GM18499 (cell line): ENCODE data around the gene NUP35.

Experiments
- ATAC-seq: cut with Tn5 transposase; IDR thresholded peaks from one replicate; pipeline ENCODE4 v1.9.1; 2021; ENCODE audit warnings: moderate number of reproducible peaks; ENCODE audit not compliant: insufficient read depth, unreplicated experiment

NUP35 gene, protein sequence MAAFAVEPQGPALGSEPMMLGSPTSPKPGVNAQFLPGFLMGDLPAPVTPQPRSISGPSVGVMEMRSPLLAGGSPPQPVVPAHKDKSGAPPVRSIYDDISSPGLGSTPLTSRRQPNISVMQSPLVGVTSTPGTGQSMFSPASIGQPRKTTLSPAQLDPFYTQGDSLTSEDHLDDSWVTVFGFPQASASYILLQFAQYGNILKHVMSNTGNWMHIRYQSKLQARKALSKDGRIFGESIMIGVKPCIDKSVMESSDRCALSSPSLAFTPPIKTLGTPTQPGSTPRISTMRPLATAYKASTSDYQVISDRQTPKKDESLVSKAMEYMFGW

DNA sequence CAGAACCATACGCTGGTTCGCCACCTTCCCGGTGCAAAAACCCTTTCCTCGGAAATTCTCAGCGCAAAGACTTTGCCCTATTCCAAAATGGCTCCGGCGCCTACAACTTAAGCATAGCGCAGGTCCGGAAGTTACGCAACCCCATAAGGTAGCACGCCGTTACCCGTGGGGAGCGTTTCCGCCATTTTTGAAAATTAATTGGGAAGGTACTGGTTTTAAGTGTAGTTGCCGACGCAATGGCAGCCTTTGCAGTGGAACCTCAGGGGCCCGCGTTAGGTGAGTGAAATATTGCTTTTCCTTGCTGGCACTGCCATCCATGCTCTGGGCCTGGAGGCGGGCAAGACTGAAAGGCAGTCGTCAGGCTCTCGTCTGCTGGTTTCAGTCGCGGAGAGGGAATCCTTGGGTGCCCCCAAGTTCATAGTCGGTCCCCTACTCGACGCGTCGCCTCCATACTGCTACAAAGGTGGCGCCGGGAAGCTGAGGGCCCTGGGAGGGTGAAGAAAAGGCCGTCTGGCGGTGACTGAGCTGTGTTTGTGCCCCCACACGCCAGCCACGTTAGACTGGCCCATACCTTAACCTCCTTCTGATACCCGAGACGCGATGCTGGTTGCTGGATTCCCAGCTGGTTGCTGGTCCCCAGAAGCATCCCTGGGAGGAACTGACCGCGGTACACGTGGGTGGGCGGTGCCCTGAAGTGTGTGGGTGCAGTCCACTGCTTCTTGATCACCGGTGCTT lies at the start of gene NUP35:
Gene NUP35, plus strand, starts transcription at position 222 of the 735 bp plus-strand sequence. Its CDS starts 15 bp downstream, at position 237.
- ATAC-seq = peak; percentile 73

DNA sequence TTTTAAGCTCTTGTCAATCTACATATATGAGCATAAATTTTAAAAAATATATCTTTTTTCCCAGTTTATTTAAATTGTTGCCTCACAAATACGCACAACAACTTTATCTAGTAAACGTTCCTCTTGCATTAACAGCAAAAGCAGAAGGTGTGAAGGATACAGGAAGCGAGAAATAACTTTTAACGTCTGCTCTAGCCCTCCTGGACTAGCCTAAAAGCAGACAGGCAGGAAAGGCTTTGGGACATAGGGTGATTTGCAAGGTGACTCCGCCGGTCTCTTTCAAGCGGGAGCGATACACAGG lies 46.1 kb upstream of the NUP35 start:
- no peak for ATAC-seq

DNA sequence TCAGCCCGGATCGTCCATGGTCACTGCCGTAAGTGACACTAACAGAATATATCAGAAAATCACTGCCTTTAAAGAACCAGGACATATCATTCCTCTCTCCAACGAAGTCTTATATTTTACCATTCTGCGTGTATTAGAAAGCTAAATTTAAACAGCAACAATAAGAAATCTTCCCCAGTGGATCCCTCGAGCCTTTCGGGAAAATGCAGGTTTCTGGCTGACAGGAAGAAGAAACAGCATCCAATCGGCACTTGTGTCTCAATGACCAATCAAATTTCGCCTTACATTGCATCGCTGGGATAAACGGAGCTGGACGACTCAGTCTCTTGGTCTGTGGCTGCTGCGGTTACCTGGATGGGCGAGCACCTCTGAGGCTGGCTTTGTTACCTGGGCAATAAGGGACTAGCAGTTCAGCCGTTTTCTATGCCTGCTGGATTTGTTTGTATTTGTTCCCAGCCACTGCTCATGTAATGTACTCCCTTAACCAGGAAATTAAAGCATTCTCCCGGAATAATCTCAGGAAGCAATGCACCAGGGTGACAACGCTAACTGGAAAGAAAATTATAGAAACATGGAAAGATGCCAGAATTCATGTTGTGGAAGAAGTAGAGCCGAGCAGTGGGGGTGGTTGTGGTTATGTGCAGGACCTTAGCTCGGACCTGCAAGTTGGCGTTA lies 45.6 kb upstream of the NUP35 start, which contains the start of gene DUSP19:
Gene DUSP19, plus strand, starts transcription at position 284 of the 675 bp plus-strand sequence. Its CDS starts 187 bp downstream, at position 471.
- ATAC-seq = peak; percentile 71

DNA sequence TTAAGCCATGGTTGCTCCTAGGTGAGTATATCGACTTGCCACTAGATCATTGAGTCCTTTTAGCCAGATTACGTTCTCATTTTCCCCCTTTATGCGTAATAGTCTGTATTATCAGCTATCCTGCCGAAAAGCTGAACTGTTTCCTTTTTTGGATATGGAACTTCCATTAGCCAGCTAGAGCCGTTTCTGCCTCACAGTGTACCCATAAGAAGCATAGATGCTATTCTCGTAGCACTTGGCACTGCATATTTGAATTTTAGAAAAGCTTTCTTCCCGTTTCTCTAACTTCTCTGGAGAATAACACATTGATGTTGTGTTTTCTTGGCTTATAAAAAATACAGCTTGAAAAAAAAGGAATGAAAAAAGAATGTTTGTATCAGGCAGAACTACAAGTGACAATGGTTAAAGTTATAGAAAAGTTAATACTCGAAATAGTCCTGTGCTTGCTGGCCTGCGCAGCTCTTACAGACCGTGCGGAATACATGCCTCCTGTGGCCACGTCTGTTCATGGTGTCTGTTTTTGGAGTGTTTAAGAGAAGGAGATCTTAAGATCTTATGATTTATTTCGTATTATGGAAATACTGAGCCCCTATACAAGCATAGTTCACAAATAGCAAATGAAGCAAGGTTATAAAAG lies 45.0 kb upstream of the NUP35 start:
- peak; percentile 13 for ATAC-seq

DNA sequence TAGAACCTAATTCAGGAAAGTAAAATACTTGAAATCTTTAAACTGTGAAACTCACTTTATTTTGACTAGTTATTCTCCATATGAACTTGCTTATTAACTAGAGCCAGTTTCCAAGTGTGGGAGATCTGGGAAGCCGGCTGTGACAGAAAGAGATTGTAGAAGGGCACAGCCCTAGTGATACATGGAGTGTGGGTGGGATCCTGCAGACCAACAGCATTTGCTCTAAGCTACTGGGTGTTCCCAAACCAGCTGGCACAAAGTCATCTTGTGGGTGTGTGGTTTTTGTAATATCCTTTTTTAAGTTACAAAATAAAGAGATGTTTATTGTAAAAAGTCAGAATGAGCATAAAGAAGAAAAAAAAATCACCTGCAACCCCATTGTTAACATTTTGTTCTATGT lies 42.3 kb upstream of the NUP35 start:
- no peak for ATAC-seq

DNA sequence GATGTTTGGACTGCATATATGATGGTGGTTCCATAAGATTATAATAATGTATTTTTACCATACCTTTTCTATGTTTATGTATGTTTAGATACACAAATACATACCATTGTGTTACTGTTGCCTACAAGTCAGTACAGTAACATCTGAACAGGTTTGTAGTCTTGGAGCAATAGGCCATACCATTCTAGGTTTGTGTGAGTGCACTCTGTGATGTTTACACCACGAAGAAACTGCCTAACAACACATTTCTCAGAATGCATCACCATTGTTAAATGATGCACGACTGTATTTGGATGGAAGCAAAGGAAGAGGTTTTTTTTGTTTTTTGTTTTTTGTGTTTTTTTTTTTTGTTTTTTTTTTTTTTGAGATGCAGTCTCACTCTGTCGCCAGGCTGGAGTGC lies 36.2 kb upstream of the NUP35 start:
- peak; percentile 38 for ATAC-seq

DNA sequence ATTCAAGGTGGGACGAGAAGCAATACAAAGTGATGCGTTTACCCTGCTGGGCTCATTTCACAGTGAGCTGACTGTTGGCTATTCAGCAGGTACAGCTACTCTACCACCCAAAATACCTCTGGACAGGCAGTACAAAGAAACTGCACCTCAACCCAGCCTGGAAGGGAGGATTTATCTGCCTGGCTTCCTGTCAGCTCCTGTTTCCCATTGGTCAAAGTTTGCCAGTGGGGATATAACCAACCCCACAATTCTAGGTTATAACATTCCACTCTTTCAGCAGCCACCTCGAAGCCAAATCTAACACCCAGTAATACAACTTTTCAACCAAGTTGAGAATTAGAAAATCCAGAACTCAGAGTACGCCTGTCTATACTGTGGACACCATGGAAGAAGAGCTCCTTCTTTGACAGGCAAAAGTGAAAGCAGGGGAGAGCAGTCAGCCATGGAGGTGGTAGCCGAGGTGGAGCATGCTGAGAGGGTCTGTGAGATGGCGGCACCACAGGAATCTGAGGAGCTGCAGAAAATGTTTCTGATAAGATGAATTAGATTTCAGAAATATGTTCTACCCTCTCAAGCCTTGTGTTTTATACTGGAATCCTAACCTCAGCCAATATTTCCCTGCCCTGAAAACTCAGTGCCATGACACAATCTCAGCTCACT lies 34.9 kb upstream of the NUP35 start:
- peak; percentile 38 for ATAC-seq

DNA sequence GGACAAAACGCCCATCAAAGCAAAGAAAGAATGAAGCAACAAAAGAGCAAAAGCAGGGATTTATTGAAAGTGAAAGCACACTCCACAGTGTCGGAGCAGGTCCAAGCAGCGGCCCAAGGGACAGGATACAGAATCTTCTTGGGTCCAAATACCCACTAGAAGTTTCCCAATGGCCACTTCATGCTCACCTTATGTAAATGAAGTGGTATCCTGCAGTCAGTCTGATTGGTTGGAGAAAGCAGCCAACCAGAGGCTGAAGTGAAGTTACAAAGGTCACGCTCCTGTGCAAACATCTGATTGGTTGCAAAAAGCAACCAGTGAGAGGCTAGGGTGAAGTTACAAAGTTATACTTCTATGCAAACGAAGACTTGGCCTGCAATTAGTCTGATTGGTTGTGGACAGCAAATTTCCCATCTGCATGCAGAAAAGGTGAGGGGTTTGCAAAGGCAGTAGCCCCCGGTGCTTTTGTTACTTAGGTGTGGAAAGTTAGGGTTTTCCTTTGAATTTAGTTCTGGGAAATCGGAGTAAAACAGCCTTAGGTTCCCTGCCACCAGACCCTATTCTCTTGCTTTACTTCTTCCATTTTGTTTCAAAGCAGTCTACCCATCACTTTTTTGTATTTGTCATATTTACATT lies 32.8 kb upstream of the NUP35 start:
- no peak for ATAC-seq

DNA sequence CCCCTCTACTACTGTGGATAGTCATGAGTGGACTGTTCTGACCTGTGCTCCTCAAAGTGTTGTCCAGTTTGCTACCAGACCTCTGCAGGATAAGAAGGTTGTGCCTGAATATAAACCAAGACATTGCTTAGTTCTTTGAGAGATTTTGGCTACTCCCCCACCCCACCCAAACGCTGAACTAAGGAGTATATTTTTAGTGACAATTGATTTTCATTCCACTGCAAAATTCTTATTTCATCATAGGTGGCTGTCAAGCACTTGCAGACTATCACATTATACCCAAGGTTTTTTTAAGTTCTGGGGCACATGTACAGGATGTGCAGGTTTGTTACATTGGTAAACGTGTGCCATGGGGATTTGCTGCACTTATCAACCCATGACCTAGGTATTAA lies 32.3 kb upstream of the NUP35 start:
- no peak for ATAC-seq

DNA sequence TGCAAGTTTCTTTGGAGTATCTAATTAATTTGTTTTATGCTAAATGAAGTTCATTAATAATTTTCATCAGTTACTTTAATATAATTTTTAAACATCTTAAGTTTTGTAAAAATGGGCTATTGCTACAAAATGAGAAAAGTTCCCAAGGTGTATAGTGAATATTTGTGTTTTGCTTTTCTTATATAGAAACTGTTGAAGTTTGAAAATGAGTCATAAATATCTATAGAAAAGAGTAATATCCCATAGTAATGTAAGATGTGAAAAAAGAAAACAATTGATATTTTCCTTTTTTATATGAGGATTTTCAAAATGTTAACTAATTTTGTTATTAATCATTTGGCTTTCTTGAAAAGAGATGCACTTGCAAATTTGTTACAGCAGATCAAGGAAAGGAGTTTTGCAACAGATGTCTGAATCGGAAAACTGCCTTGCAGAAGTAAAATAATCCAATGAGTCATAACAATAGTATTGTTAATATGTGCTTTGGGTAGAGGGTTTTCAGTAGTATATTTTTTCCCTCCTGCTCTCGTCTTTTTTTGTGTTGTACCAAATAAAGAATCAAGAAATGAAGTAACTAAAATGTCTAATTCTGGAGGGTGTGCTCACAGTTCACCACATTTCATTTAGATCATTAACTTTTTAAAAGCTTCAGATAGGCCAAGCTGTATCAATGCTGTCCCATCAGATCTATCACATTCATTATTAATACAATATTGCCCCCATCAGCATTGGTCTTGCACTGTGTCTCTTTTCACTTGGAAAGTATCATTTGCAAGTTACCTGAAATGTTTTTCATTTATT lies 30.2 kb upstream of the NUP35 start:
- ATAC-seq = peak; percentile 79

DNA sequence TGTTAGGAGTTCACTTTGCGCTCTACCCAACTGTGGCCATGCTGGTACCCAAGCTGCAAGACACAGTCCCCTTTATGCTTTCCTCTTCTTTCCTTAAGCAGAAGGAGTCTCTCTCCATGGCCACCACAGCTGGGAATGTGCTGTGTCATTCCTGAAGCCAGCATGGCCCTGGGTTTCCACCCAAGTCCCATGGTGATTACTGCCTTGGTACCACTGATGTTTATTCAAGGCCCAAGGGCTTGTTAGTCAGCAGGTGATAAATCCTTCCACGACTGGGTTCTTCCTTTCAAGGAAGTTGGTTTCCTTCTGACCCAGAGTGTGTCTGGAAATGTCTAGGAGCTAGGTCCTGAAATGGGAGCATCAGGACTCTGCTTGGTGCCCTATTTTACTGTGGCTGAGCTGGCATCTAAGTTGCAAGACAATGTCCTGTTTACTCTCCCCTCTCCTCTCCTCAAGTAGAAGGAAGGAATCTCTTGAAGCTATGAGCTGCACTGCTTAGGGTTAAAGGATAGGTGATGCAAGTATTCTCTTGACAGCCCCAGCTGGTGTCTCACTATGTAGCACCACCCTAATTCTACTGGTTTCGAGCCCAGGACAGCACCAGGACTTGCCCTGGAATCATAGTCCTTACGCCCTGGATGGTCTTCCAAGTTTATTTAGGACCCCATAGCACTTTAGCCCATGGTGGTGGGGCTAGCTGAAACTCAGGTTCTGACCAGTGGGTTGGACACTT lies 18.7 kb upstream of the NUP35 start:
- ATAC-seq = no peak

DNA sequence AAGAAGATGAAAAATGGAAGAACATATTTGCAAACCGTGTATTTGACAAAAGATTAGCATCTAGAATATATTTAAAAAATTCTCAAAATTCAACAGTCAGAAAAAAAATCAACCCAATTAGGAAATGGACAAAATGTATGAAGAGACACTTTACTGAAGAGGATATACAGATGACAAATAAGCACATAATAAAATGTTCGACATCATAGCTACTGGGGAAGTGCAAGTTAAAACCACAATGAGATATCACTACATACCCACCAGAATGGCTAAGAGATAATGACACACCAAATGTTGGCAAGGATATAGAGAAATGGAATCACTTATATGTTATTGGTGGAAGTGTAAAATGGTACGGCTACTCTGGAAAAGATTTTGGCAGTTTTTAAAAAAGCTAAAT lies 11.7 kb upstream of the NUP35 start:
- no peak for ATAC-seq

DNA sequence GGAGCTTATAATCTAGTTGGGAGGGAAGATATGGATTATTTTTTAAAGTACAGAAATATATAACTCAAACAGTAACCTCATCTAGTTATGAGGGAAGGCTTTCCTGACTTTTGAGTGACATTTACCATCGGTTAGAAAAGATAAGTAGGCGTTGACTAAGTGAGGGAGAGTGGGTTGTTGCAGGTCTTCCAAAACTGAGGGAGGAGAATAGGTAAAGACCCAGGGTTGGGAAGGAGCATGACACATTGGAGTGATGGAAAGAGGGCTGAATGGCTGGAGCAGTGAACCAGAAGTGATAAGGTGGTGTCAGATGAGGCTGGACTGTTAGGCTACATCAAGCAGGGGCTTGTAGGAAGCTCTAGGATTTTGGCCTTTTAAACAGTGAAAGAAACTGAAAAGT lies 10.6 kb upstream of the NUP35 start:
- ATAC-seq = no peak

DNA sequence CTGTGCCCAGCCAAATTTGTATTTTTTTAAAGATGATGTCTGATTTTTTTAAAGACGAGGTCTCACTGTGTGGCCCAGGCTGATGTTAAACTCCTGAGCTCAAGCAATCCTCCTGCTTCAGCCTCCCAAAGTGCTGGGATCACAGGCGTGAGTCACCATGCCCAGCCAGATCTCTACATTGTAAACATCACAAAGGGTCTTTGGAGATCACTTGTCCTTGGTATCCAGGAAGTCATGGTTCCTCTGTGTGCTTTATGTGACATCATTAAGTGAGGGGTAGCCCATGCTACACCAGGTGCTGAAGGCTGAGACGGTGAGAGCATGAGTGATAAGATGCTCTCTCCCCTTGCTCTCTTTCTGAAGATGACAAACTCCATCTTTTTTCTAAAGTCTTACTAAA lies 7.0 kb upstream of the NUP35 start:
- ATAC-seq = no peak

DNA sequence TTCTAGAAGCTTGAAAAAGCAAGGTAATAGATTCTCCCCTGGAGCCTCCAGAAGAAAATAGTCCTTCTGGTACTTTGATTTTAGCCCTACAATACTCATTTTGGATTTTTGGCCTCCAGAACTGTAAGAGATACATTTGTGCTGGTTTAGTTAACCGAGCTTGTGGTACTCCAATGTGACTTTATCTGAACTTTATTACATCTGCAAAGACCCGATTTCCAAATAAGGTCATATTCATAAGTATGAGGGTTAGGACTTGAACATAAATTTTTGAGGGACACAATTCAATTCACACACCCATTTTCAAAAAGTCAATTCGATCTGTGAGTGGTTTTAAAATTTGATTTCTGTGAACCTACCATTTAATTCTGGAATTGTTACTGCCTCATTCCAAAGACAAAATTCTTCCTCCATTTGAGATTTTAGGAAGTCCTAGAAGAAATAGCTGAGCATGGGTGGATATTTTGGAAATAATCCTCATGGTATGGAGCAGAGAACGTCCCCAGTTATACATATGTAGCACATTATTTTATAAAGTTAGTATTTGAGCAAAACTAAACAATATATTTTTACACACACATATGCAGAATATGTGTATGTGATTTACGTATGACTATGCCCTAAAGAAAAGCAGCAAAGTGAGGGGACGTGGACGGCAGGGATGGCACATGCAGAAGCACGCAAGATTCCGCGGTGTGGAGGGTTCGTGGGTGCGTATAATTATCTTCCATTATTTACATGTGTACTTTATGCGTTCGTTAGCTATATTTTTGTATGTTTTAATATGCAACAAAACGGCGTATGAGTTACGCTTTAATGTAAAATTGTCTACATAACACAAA lies 905 bp upstream of the NUP35 start:
- no peak for ATAC-seq

DNA sequence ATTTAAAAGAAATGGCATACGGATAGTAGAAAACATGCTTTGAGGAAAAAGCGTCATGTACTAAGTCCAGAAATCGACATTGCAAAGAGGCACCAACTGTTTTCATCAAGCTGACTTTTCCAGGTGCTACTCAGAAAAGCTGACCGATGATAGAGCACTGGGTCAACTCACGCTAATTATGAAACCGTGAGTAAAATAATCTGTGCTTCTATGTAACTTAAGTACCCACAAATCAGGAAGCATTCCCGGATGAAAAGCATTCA lies 353 bp upstream of the NUP35 start:
- ATAC-seq = peak; percentile 2

DNA sequence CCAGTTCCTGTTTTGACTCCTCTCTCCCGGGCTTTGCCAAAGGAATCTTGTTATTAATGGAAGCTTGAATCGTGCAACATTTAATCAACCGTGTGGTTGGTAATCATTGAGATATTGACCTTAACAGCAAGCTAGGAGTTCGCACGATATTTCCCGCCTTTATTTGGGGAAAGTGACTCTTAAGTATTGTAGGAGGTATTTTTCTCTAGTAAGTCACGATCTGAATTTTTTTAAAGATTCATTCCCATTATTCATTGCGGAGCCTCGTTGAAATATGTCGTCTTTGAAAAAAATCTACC lies 663 bp downstream of the NUP35 start:
- ATAC-seq = no peak

DNA sequence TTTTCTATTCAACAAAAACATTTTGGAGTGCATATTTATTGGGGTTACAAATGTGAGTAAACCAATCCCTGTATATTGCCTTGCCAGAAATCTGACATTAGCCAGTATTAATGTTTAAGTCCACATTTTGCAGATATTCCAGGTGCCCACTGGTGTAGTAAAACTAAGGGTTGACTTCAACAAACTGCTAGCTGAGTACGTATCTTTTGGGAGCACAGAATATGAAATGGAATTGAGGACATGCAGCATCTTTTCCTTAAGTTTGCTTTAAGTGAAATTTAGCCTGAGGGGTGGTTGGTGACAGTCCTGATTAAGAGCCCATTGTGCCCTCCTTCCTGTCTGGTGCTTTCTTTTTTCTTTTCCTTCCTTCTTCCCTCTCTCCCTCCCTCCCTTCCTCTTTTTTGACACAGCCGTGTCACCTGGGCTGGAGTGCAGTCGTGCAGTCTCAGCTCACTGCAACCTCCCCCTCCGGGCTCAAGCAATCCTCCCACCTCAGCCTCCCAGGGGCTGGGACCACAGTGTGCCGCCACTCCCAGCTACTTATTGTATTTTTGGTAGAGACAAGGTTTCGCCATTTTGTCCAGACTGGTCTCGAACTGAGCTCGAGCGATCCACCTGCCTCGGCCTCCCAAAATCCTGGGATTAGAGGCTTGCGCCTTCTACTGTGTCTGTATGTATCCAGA lies 1.6 kb downstream of the NUP35 start:
- ATAC-seq = no peak
